Measurements from ENCODE around the gene TRAPPC12. TPM values are rescaled to one million over a fixed set of nuclear protein-coding genes. Genes with fewer than 3 reads are reported as not detected.

The TRAPPC12 gene
- total and polyA plus RNA-seq, 3 experiments from 2014 or later, result 37.1 to 76.5 (median 74.1) TPM

DNA sequence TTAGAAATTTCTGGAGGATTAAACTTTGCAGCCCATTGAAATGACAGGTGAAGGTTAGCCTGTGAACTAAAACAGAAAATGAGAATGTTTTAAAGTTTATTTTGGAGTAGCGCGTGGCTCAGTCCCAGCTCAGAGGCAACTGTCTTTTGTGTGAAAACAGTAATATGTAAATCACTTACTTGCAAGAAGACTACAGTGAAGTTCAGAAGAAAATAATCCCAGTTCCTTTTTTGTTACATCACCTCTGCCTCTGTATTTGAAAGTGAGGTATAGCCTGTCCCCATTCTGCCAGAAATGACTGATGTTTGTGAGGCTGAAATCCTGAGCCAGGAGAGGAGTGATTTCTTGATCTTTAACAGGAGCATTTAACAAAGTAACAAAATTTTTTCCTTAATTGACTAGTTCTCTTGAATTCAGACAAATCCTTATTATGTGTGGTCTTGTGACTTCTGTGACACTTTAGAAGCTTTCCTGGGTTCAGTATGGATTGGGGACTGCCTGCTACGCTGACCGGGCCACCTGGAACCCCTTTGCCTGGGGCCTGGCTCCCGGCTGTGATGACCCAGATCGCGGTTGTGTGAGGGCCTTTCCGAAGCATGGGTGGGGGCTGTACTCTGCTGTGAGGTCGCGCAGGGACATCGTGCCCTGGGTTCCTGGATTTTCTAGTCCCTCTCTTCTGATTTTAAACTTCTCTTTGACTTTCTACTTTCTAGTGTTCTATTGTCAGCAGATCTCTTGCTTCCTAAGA, 24.3 kb downstream of the TRAPPC12 start:
- Mint-ChIP-seq H3K27ac (peak overlapping the region in 2 of 8 donors; percentile 12 to 29), H3K36me3 (peaks cover 6 to 65% (median 7%) of the 10 kb centered on the region in 3 donors), H3K9me3 (peaks cover 0 to under 1% (median 0%) of the 10 kb centered on the region in 5 donors), H3K4me3 (no peak overlapping the region), H3K4me1 (peaks cover 14 to 52% (median 36%) of the 10 kb centered on the region in 3 donors), H3K27me3 (no peaks in the 10 kb centered on the region)
- POLR2A ChIA-PET, result no interaction called here
- CTCF ChIA-PET, result no interaction called here
- DNase-seq, result no peak
- H3K27me3 ChIP-seq (ENCODE audit: insufficient read depth, low read length, poor library complexity, severe bottlenecking), result no peaks in the 10 kb centered on the region
- no peak overlapping the region for H3K4me3 ChIP-seq (ENCODE audit: low read length)
- peaks cover 26% of the 10 kb centered on the region for H3K36me3 ChIP-seq (ENCODE audit: insufficient read depth, low read length)
- no peaks in the 10 kb centered on the region for H3K4me1 ChIP-seq (ENCODE audit: insufficient read depth, low read length)
- no peak overlapping the region for H3K27ac ChIP-seq (ENCODE audit: low read depth, low read length)
- H3K9me3 ChIP-seq (ENCODE audit: low read length), result no peaks in the 10 kb centered on the region

DNA sequence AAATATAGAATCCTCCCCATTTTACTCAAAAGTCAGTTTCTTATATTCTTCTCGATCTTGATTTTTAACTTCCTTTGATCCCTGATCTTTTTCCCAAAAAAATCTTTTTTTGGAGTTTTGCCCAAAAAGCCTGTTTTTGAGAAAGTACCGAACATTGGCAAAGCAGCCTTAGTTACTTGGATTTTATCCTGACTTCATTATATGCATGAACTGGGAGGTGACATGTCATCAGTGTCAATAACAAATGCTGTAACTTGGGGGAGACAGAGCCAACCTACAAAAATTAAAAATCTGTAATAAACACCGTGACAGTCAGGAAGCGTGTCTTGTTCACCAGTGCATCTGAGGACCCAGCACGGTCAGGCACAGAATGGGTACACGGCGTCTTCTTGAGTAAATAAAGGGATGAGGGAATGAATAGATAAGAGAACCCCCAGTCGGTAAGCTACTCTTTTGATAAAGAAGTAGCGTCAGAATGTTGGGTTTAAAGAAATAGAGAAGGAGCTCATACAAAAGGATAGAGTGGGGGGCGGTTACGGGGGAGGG, 24.9 kb downstream of the TRAPPC12 start:
- H3K9me3 ChIP-seq (ENCODE audit: low read length), result no peaks in the 10 kb centered on the region
- ChIA-PET POLR2A (no interaction called here), CTCF (interaction anchor here (1.8 kb wide), 1 partner anchor 20 kb away, joined by 7 read pairs; no protein-coding TSS in a partner anchor)

DNA sequence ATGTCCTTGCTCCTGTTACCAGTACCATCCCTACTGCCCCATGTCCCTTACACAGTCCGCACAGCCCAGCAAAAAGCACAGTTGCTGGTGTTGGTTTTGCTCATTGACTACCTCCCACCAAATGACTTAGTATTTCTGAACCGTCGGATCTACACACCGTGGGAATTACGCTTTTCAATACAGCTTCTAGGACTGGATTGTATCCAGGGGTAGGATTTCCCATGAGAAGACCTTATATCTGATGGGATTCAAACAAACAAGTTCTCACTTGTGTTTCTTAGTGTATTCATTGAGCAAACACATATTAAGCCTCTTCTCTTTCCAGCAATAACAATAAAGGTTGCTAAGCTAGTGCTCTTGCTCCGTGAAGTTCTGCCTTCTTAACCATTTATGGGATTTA, 25.8 kb downstream of the TRAPPC12 start:
- peaks cover 29% of the 10 kb centered on the region for H3K36me3 ChIP-seq (ENCODE audit: insufficient read depth, low read length)
- no peaks in the 10 kb centered on the region for H3K27me3 ChIP-seq (ENCODE audit: insufficient read depth, low read length, poor library complexity, severe bottlenecking)
- H3K4me1 Mint-ChIP-seq, result peaks cover 20 to 53% (median 35%) of the 10 kb centered on the region in 3 donors
- no peaks in the 10 kb centered on the region for H3K27me3 Mint-ChIP-seq
- H3K4me1 ChIP-seq (ENCODE audit: insufficient read depth, low read length), result no peaks in the 10 kb centered on the region
- no peak for DNase-seq
- H3K27ac Mint-ChIP-seq, result peak overlapping the region in 1 of 8 donors; percentile 14
- H3K4me3 Mint-ChIP-seq, result no peak overlapping the region
- no peak overlapping the region for H3K27ac ChIP-seq (ENCODE audit: low read depth, low read length)
- H3K36me3 Mint-ChIP-seq, result peaks cover 6 to 68% (median 9%) of the 10 kb centered on the region in 3 donors
- H3K4me3 ChIP-seq (ENCODE audit: low read length), result no peak overlapping the region
- H3K9me3 ChIP-seq (ENCODE audit: low read length), result no peaks in the 10 kb centered on the region
- CTCF ChIA-PET, result interaction anchor here (1.8 kb wide), 1 partner anchor 19 kb away, joined by 7 read pairs; no protein-coding TSS in a partner anchor
- no peaks in the 10 kb centered on the region for H3K9me3 Mint-ChIP-seq
- POLR2A ChIA-PET, result no interaction called here

More for the DNA sequence above, 24.9 kb downstream of the TRAPPC12 start:
- H3K4me3 ChIP-seq (ENCODE audit: low read length), result no peak overlapping the region
- H3K27ac Mint-ChIP-seq, result peak overlapping the region in 1 of 8 donors; percentile 91
- no peaks in the 10 kb centered on the region for H3K27me3 Mint-ChIP-seq
- H3K27ac ChIP-seq (ENCODE audit: low read depth, low read length), result no peak overlapping the region
- no peak for DNase-seq
- no peaks in the 10 kb centered on the region for H3K27me3 ChIP-seq (ENCODE audit: insufficient read depth, low read length, poor library complexity, severe bottlenecking)
- no peak overlapping the region for H3K4me3 Mint-ChIP-seq
- no peaks in the 10 kb centered on the region for H3K4me1 ChIP-seq (ENCODE audit: insufficient read depth, low read length)
- H3K4me1 Mint-ChIP-seq, result peaks cover 17 to 49% (median 30%) of the 10 kb centered on the region in 3 donors
- peaks cover 6 to 65% (median 7%) of the 10 kb centered on the region in 3 donors for H3K36me3 Mint-ChIP-seq
- H3K9me3 Mint-ChIP-seq, result no peaks in the 10 kb centered on the region
- H3K36me3 ChIP-seq (ENCODE audit: insufficient read depth, low read length), result peaks cover 26% of the 10 kb centered on the region

DNA sequence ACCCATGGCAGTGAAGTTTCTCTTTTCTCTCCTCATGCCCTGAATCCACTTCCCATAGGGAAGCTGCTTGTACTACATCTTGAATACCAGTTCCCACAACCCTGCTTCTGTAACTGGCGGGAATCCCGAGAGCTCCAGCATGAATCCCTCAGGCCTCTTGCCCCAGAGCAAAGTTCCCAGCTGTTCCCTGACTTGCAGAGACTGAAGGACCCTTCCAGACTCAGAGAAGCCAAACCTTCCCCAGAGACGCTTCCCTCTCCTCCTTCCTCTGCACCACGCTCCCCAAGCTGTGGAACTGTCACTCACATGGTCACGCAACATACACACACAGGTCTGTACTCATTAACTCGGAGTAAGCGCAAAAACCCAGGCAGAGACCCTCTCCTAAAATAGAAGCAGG, 26.4 kb downstream of the TRAPPC12 start:
- H3K4me1 Mint-ChIP-seq, result peaks cover 20 to 52% (median 34%) of the 10 kb centered on the region in 3 donors
- no peaks in the 10 kb centered on the region for H3K9me3 Mint-ChIP-seq
- no peak overlapping the region for H3K4me3 ChIP-seq (ENCODE audit: low read length)
- no peak for DNase-seq
- H3K36me3 Mint-ChIP-seq, result peaks cover 6 to 64% (median 8%) of the 10 kb centered on the region in 3 donors
- H3K27me3 ChIP-seq (ENCODE audit: insufficient read depth, low read length, poor library complexity, severe bottlenecking), result no peaks in the 10 kb centered on the region
- H3K27me3 Mint-ChIP-seq, result no peaks in the 10 kb centered on the region
- ChIA-PET POLR2A (no interaction called here), CTCF (interaction anchor here (1.8 kb wide), 1 partner anchor 18 kb away, joined by 7 read pairs; no protein-coding TSS in a partner anchor)
- H3K4me1 ChIP-seq (ENCODE audit: insufficient read depth, low read length), result no peaks in the 10 kb centered on the region
- no peaks in the 10 kb centered on the region for H3K9me3 ChIP-seq (ENCODE audit: low read length)
- H3K27ac Mint-ChIP-seq, result peak overlapping the region in 2 of 8 donors; percentile 35 to 47
- peaks cover 29% of the 10 kb centered on the region for H3K36me3 ChIP-seq (ENCODE audit: insufficient read depth, low read length)
- no peak overlapping the region for H3K27ac ChIP-seq (ENCODE audit: low read depth, low read length)
- H3K4me3 Mint-ChIP-seq, result no peak overlapping the region

DNA sequence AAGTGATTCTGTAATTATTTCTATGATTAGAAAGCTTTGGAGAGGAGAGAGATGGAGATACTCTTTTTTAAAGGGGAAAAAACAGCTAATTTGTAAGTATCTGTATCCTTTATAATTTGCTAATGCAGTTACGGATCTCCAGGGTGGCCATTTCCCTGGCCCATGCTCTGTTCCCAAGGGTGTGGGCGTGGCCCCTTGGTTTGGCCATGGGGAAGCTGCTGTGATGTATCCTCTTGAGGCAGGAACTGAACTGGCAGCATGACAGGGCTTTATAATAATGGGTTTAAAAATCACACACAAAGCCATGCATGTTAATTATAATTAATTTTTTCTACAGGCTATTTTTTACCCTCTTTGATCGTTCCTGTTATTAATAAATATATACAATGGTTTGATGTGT, 27.0 kb downstream of the TRAPPC12 start:
- no peaks in the 10 kb centered on the region for H3K9me3 Mint-ChIP-seq
- H3K27ac Mint-ChIP-seq, result no peak overlapping the region
- no peaks in the 10 kb centered on the region for H3K4me1 ChIP-seq (ENCODE audit: insufficient read depth, low read length)
- no peak overlapping the region for H3K27ac ChIP-seq (ENCODE audit: low read depth, low read length)
- H3K4me3 Mint-ChIP-seq, result no peak overlapping the region
- H3K9me3 ChIP-seq (ENCODE audit: low read length), result no peaks in the 10 kb centered on the region
- CTCF ChIA-PET, result no interaction called here
- DNase-seq, result no peak
- no peaks in the 10 kb centered on the region for H3K27me3 Mint-ChIP-seq
- POLR2A ChIA-PET, result no interaction called here
- no peak overlapping the region for H3K4me3 ChIP-seq (ENCODE audit: low read length)
- no peaks in the 10 kb centered on the region for H3K27me3 ChIP-seq (ENCODE audit: insufficient read depth, low read length, poor library complexity, severe bottlenecking)
- H3K36me3 Mint-ChIP-seq, result peaks cover 6 to 65% (median 8%) of the 10 kb centered on the region in 3 donors
- peaks cover 24 to 56% (median 39%) of the 10 kb centered on the region in 3 donors for H3K4me1 Mint-ChIP-seq
- H3K36me3 ChIP-seq (ENCODE audit: insufficient read depth, low read length), result peaks cover 29% of the 10 kb centered on the region

DNA sequence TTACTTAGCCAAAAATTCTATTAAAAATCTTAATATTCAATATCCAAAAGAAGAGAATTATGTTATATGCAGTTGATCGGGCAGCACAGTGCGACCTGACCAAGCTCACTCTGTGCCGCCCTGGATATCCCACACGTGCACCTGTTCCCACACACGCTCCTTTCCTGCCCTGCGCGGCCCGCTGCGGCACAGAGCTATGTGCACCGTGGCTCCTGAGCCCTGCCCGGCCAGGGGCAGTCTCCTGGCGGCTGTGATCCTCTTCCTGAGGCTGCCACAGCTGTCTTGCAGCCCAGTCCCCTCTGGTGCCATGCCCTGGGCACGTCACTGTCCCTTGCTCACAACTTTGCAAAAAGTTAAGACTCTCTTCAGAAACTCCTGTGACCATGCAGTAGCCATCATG, 29.3 kb downstream of the TRAPPC12 start:
- H3K27ac ChIP-seq (ENCODE audit: low read depth, low read length), result no peak overlapping the region
- H3K27me3 Mint-ChIP-seq, result no peaks in the 10 kb centered on the region
- peaks cover 16% of the 10 kb centered on the region for H3K36me3 ChIP-seq (ENCODE audit: insufficient read depth, low read length)
- no peak overlapping the region for H3K4me3 Mint-ChIP-seq
- CTCF ChIA-PET, result no interaction called here
- POLR2A ChIA-PET, result no interaction called here
- H3K27ac Mint-ChIP-seq, result peak overlapping the region in 1 of 8 donors; percentile 60
- H3K4me1 ChIP-seq (ENCODE audit: insufficient read depth, low read length), result no peaks in the 10 kb centered on the region
- DNase-seq, result no peak
- H3K4me3 ChIP-seq (ENCODE audit: low read length), result no peak overlapping the region
- peaks cover 27 to 62% (median 53%) of the 10 kb centered on the region in 3 donors for H3K4me1 Mint-ChIP-seq
- H3K27me3 ChIP-seq (ENCODE audit: insufficient read depth, low read length, poor library complexity, severe bottlenecking), result no peaks in the 10 kb centered on the region
- no peaks in the 10 kb centered on the region for H3K9me3 ChIP-seq (ENCODE audit: low read length)
- peaks cover 2 to 57% (median 6%) of the 10 kb centered on the region in 3 donors for H3K36me3 Mint-ChIP-seq
- H3K9me3 Mint-ChIP-seq, result no peaks in the 10 kb centered on the region

DNA sequence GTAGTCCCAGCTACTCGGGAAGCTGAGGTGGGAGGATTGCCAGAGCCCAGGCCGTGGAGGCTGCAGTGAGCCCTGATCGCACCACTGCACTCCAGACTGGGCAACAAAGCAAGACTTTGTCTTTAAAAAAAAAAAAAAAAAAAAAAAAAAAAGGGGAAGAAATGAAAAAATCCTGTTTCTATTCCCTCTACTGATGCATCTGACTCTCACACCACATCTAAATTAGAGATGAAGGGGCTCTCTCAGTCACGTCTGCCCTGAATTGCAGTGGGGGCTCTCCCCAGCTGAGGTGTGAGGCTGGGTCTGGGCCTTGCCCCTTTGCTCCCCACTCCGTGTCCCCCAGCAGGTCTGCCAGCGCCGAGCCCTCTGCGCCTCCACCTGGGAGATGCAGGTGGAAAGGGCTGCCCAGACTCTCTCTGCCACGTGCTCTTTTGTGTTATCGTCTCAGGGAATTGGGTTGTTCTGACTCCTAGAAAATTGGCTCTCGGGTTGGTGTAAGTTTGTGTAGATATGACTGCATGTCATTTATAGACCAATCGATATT, 30.2 kb downstream of the TRAPPC12 start:
- Mint-ChIP-seq H3K9me3 (no peaks in the 10 kb centered on the region), H3K4me3 (no peak overlapping the region), H3K4me1 (peaks cover 27 to 59% (median 49%) of the 10 kb centered on the region in 3 donors), H3K27me3 (no peaks in the 10 kb centered on the region), H3K27ac (peak overlapping the region in 2 of 8 donors; percentile 22 to 47), H3K36me3 (peaks cover 0 to 56% (median 5%) of the 10 kb centered on the region in 3 donors)
- Histone ChIP-seq H3K36me3 (ENCODE audit: insufficient read depth, low read length) (peaks cover 7% of the 10 kb centered on the region), H3K27me3 (ENCODE audit: insufficient read depth, low read length, poor library complexity, severe bottlenecking) (no peaks in the 10 kb centered on the region), H3K4me1 (ENCODE audit: insufficient read depth, low read length) (no peaks in the 10 kb centered on the region), H3K9me3 (ENCODE audit: low read length) (no peaks in the 10 kb centered on the region), H3K4me3 (ENCODE audit: low read length) (no peak overlapping the region), H3K27ac (ENCODE audit: low read depth, low read length) (no peak overlapping the region)
- CTCF ChIA-PET, result no interaction called here
- DNase-seq, result no peak
- POLR2A ChIA-PET, result no interaction called here

DNA sequence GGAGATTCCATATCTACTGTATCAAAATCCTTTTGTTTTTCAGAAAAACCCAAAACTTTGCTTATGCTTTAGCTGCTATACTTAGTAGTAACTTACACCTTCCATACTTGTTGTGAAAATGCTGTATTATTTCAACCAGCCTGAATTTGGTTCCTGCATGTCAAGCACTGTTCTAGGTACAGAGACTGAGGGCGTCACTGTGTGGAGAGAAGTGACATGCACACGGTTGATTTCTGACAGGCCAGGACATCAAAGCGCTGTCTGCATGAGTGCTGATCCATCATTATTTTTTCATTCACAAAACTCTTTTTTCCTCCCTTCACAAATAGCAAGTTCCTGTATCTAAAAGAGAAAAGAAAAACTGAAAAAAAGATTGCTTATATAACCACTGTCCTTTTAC, 31.6 kb downstream of the TRAPPC12 start:
- Mint-ChIP-seq H3K36me3 (peaks cover 0 to 55% (median 5%) of the 10 kb centered on the region in 3 donors), H3K27ac (peak overlapping the region in 2 of 8 donors; percentile 69 to 73), H3K9me3 (no peaks in the 10 kb centered on the region), H3K27me3 (no peaks in the 10 kb centered on the region), H3K4me1 (peaks cover 24 to 49% (median 43%) of the 10 kb centered on the region in 3 donors), H3K4me3 (no peak overlapping the region)
- Histone ChIP-seq H3K9me3 (ENCODE audit: low read length) (no peaks in the 10 kb centered on the region), H3K36me3 (ENCODE audit: insufficient read depth, low read length) (peaks cover 5% of the 10 kb centered on the region), H3K27ac (ENCODE audit: low read depth, low read length) (no peak overlapping the region), H3K4me1 (ENCODE audit: insufficient read depth, low read length) (no peaks in the 10 kb centered on the region), H3K4me3 (ENCODE audit: low read length) (no peak overlapping the region), H3K27me3 (ENCODE audit: insufficient read depth, low read length, poor library complexity, severe bottlenecking) (no peaks in the 10 kb centered on the region)
- ChIA-PET CTCF (no interaction called here), POLR2A (no interaction called here)
- no peak for DNase-seq
